Fibroblast of skin of left quadriceps (primary cell): ENCODE measurements around the gene LCT.
A peak's percentile ranks its signal among the peaks of the same experiment; 100 is the strongest.
"Not testable (repeated sequence)": the region's sequence is repeated elsewhere in the genome, so short reads cannot be mapped to it uniquely, and the experiment has no call there.

Experiments
- DNase-seq, 2 experiments: peaks; one replicate each; pipeline ENCODE4 v3.0.0-alpha.2; 2013; ENCODE audit warnings: low read depth in 2 of 2

The LCT gene

DNA sequence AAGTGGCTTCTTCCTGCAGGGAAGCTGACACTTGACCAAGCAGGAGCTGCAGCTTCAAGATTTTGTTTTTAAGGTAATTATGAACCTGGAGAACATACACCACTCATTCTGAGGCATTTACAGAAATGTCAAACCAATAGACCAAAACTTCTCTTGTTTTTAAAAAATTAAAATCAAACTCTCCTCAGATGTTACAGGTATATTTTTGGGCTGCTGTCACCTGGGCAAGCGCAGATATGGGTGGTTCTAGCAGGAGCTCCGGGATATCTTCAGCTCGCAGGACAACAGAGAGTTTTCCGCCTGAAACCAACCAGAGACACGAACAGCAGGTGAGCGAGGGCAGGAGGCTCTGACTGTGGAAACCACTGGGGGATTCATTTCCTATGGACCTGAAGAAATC, 4.1 kb downstream of the LCT start:
- no peak for DNase-seq

DNA sequence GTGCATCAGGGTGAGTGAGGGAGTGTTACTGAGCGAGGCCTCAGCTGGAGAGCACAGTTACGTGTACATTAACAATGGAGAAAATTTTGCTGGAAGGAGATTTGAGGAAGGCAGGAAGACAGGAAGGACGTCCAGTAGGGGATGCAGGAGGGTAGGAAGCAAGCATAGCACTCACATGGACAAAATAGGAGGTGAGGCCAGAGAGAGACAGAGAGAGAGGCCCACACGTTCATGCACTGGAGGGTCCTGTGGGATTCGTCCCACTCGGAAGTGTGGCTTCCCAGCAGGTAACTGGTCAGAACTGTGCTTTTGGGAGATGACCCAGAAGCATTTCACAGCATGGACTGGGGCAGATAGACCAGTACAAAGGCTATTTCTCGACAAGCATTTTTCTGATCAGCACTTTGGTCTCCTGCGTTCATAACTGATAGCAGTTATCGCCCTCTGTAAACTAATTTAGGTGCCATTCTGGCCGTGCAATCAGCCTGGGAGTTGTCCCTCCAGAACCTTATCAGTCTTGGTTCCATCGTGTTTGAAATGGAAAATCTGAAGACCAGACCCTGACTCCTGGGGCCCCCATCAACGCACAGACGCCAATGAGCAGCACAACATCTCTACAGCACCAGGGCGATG, 5.7 kb downstream of the LCT start:
- no peak for DNase-seq

DNA sequence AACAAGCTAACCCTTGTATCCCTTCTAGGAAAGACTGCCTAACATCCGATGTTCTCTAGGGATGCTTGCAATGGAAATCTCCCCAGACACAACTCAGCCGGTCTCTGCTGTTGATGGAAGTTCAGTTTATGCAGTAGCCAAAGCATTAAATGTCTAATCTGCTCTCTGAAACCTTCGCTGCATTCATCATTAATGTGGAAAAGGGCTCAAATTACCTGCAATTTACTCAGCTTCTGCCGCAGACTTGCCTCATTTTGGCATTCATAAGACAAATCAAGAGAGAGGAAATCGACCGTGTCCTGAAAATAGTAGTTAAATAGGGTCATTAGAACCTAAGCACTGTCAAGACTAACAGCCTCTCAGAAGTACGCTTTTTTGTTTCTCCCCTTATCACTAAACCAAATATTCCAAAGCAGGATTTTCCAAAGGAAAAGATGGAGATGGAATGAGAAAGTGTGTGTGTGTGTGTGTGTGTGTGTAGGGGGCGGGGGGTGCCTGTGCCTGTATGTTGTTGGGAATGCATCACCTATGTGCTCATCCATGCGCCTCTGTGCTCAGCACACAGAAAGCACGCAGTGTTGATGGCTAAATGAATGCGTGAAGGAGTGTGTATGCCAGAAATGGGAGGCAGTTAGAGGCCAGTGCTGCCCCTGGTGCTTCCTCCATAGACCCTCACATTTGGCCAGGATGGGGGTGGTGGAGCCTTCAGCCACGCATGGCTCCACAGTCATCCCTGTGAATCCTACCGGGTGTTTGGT, 7.4 kb downstream of the LCT start:
- DNase-seq: no peak

DNA sequence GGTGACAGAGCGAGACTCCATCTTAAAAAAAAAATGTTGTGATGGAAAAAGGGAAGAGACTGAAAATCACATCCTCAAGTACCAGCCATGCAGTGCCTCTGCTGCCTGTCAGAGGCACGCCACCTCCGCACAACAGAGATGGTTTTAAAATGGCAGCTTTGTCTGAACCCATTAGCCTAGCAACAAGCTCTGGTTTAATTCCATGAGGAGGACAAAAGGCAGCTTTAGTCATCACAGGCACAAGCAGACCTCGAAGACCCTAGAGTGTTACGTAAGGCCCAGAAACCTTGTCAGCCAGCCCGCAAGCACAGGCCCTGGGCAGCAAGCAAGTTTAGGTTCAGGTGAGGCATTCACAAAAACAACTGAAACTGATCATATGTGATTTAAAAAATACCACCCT, 10.4 kb downstream of the LCT start:
- DNase-seq: no peak

DNA sequence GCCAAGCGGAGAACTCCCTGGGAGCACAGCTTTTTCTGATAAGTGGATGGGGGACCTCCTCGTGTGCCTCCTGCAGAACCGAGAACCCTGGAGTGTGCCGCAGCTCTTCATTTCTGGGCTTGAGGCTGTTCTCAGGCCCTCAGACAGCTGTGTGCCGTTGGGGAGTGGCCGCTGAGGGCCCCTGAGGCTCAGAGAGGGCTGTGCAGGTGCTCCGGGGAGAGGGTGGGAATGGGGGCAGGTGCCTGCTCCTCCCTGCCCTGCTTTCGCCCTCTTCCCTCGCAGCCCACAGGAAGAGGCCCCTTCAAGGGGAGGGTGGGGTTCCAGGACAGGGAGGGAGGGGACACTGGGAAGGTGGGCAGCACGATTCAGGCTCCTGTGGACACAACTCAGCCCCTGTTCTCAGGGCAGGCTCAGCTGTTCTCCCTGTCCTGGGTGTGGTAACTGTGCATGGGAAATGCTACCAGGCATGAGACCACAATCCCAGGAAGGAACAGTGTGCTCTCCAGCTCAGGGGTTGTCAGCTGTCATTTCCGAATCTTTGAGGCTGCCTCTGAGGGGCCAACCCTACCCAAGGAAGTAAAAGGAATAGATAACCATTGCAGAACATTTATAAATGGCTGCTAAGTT, 11.3 kb downstream of the LCT start:
- DNase-seq: no peak

DNA sequence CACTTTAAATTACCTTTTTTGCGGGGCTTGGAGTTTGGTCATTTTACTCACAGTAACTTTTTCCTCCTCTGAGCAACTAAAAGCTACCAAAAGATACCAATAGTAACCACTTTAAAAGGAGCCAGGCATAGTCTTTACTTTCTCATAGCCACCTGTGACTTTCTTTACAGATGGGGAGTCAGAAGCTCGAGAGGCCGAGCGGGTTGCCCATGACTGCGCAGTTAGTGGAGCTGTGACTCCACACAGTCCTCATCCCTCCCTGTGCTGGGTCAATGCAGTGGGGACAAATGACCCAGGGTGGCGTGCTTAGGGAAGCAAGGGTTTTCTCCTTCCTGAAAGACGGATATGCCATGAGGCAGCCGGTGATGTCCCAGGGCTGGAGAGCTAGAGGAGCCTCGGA, 11.9 kb downstream of the LCT start:
- DNase-seq: no peak

DNA sequence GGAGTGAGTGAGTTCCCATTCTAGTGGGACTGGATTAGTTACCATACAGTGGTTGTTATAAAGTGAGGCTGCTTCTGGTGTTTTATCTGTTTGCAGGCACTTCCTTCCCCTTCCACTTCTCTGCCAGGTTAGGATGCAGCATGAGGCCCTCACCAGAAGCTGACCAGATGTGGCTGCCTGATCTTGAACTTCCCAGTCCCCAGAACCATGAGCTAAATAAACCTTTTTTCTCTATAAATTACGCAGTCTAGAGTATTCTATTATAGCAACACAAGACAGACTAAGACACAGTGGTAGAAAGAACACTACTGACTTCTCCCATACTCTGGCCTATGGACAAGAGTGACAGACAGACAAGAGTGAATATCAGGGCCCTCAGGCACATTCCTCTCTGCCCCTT, 14.1 kb downstream of the LCT start:
- DNase-seq: no peak

DNA sequence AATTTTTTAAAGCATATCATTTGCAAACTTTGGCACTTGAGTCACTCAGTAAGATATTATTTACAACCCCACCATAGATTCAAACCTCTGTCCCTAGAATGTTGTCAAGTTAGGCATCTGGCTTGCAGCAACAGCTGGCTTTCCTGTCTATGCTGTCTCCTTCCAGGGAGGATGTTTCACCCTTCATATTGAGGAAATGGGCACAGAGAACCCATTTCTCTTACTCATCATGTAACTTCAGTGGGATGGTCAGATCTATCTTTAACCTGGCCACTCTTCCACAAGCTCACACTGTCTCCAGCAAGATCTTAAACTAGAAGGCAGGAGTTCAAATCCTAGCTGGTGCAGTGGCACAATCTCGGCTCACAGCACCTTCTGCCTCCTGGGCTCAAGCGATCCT, 15.8 kb downstream of the LCT start:
- no peak for DNase-seq

DNA sequence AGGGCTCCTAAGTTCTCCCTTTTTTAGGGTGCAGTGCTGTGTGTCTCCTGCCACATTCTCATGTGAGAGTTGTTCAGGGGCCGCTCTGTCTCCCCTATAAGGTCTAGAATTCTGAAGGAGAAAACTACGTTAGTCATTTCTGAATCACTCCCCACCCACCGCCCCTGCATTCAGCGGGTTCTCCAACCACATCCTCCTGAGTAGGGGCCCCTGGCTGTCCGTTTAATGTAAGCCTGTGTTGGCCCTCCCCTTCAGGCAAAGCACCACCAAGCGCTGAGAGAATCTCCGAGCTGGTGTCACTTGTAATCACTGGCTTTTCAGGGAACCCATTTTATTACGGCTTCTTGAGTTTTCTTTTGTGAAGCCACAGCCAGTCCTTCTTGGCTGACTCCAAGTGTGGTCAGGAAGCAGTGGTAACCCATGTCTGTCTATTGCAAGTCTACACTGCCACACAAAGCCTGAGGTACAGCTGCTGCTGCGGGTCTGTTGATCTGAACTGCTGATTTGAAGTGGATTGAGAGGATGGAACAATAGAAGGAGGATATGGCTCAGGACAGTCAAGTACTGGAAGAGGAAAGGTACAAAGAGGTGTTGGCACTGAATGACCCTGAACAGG, 16.9 kb downstream of the LCT start:
- DNase-seq: peak; percentile 15 to 22

DNA sequence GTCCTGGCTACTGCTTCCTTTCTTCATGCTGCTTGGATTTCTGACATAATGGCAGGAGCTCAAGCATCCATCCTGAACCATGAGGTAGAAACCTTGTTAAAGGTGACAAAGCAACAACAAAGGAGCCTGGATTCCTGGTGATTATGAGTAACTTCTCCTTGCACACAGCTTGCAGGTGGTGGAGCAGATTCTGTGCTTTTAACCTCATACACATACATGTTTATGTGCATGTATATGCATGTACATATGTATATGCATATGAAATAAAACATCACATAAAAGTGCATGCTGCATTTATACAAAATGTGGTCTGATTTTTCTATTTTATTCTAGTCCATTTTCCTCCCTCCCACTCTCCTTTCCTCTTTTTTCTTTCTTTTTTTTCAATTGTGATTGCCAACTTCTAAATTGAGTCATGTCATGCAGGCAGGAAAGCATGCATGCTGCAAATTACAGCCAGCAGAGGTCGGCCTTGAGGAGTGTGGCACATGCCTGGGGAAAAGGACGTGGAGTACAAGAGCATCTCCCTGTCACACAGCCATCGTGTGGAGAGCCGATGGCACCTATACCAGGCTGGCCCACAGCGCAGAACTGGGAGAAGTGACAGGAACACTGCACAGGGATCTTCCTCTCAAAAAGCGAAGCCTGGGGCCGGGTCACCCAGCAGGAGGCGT, 17.9 kb downstream of the LCT start:
- DNase-seq: no peak

DNA sequence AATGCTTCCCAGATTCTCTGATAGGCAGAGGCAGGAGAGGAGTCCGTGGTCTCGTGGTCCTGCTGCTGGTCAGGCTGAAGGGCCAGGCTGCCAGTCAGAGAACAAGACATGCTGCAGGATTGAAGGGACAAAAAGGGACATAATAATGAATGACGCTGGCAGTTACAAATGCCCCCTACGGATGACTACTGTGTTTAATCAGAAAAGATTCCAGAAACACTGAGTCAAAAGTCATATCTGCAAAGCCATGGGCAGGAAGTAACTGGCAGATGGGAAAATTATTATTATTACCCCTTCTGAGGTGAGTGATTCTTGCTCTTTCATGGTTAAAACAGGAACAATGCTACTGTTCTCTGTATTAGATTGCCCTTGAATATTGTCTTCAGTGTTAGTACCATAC, 19.0 kb downstream of the LCT start:
- no peak for DNase-seq

DNA sequence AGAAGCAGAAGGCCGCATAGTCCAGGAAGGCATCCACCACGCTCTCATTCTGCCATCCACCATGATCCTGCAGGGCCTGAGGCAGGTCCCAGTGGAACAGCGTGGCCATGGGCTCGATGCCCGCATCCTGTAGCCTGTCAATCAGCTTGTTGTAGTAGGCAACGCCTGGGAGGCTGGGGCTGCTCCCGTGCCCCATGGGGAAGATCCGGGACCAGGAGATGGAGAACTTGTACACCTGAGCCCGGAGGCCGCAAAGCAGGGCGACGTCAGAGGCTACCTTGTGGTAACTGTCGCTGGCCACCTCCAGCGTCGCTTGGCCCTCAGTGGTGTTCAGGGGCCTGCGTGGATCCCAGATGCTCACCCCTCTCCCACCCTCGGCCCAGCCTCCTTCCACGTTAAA, 19.5 kb downstream of the LCT start:
- DNase-seq: no peak

DNA sequence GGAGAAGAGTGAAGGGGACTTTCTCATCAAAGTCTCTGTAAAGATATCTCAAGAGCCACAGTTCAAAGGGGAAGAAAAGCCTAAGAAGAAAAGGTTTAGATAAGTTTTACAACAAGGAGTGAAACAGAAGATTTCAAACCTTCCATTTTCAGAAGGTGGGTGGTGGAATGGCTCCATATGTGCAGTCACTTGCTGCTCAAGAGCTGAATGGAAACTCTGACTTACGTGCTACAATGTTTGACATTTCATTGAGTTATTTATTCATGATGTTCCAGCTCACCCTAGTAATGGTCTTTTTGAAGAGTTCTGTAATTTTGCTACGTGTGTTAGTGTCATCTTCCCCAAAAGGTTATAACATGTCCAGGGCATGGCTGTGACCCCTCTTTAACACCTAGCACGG, 21.7 kb downstream of the LCT start:
- no peak for DNase-seq

DNA sequence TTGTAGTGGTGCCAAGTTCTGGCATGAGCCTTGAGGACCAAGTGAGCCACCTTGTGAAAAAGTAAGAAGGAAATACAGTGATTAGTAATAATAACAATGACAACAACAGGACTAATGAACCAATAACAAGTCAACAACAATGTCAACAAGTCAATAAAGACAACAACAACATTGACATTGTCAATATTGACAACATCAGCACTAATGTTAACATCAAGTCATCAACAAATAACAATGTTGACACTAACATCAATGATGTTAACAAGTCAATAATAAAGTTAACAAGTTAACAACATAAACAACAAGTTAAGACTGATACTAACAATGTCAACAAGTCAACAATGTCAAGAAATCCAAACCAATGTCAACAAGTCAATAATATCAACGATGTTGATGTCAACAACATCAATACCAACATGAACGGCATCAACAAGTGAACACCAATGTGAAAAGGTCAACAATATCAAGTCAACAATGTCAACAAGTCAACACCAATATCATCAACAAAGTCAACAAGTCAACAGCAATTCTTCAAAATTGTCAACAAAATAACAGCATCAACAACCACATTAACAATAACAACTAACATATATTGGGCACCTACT, 24.0 kb downstream of the LCT start:
- no peak for DNase-seq

DNA sequence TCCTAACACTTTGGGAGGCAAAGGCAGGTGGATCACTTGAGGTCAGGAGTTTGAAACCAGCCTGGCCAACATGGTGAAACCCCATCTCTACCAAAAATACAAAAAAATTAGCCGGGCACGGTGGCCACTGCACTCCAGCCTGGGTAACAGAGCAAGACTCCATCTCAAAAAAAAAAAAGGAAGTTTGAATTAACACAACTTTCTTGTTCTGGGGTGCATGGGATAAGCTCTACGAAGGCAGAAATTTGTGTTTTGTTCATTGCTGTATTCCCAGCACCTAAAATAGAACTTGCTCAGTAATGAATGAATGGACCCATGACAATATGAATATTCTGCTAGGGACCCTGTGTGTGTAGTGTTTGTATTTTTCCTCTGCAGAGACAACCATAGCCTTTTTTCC, 29.1 kb downstream of the LCT start:
- DNase-seq: not testable (repeated sequence)

DNA sequence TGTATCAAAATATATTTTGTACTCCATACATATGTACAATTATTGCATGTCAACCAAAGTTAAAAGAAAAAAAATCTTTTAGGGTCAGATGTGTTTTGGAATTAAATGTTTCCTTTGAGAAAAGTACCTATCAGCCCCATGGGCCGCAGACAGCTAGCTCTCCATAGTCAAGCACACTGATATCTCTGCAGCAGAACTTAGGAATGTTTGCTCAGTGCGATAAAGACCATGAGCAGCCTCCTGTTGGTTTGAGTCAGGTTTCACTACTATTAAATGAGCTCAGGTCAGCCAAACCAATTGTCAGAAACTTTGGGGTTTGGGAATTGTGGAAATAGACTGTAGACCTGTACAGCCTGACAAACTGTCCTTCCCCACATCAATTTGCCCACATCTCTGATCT, 33.7 kb downstream of the LCT start:
- DNase-seq: no peak

DNA sequence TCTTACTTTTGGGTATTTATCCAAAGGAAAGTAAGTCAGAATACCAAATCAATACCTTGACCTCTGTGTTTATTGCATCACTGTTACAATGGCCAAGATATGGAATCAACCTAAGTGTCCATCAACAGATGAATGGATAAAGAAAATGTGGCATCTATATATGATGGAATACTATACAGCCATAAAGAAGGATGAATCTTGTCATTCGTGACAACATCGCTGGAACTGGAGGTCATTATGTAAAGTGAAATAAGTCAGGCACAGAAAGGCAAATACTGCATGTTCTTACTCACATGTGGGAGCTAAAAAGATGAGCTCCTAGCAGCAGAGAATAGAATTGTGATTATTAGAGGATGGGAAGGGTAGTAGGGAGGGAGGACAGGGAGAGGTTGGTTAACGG, 34.6 kb downstream of the LCT start:
- DNase-seq: no peak

DNA sequence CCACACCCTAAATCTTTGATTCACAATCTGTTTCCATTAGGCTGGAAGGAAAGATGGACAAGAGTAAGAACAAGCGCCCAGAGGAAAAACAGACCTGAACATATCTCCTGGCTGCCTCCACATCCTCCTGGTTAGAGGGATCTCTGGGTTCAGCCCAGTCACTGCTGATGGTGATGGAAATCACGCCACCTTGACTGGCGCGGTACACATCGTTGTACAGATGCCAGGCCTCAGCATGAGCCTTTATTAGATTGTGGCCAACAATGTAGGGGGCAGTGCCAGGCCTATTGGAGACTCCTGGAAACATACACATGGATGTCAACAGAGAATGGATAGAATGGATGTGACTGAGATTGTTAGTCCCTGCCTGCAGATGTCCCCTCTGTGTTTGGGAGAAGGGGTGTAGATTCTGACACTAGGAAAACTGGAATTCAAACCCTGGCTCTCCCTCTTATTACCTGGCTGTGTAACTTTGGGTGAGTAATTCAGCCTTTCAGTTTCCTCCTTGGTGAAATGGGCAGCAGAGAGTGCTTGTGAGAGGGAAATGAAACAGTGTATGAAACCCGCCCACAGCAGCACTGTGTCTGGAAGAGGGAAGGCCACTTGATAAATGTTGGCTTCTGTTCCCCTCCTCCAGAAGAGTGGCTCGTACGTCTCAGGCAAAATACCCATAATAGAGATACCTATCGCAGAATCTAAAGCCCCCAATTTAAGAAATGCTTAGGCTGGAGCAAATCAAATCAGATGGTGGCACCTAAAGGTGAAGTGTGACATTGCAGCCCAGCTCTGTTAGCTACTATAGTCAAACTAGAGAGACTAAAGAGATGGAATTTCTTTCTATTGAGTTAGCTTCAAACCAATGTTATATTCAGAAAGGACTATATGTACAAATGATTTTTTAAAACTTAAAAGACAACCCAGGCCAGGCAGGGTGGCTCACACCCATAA, 36.2 kb downstream of the LCT start:
- DNase-seq: no peak

DNA sequence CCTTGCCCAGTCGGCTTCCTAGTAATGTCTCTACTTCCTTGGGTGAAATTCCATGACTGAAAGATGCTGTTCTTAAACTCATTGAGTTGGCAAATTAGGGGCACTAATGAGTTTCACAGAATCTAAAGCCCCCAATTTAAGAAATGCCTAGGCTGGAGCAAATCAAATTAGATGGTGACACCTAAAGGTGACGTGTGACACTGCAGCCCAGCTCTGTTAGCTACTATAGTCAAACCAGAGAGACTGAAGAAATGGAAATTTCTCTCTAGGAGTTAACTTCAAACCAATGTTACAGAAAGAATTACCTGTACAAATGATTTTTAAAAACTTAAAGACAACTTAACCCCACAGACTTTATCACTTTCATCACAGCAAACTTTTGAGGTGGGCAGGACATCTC, 37.2 kb downstream of the LCT start:
- no peak for DNase-seq

DNA sequence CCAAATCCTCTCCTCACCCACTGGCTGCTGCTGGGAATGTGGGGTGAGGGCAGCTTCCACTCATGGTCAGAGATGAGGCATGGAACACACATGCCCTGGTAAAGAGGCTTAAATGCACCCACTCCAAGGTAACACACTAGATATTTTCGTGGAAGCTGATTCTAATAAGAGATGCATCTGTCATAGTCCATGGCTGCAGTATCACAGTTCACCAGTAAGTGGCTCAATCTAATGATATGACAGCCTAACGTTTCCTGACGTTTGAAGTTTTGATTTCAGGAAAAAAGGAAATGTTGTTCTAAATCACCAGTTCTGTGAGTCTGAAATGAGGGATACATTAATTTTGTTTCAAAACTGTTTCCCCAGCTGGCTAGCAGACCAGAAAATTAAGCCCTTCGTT, 38.2 kb downstream of the LCT start:
- no peak for DNase-seq

DNA sequence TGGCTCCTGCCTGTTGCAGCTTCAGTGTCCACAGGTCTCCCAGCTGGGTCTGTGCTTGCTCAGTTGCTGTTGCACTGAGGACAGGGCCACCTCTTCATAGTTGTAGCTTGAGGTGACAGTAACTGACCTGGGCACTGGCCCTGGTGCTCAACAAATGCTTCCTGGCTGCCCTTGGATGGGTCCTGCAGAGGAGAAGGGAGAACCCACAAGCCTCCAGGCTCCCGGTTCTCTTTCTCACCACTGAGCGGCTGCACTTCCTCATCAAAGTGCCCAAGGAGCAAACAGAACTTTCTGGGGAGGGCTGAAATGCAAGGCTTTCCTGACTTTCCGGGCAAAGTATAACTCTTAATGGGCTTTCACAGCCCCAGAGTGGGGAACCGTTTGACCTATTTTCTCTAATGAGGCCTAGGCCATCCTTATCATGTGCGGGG, 38.7 kb downstream of the LCT start:
- DNase-seq: no peak
